ENCODE measurements around the gene TBL3.

The TBL3 gene

GRCh38 chr16:1991948-1992703, 20.3 kb downstream of the TBL3 start:
- Histone ChIP-seq H3K9me2 (replicated peaks; ENCODE audit: low read depth, low read length) (no peaks in the 10 kb centered on the region), H3K79me2 (ENCODE audit: insufficient read depth, low read length) (no peaks in the 10 kb centered on the region), H3K4me2 (ENCODE audit: low read depth, low read length, poor library complexity, severe bottlenecking) (no peak overlapping the region), H3K9me3 (ENCODE audit: insufficient read depth, low read depth, low read length) (no peaks in the 10 kb centered on the region), H3F3A (ENCODE audit: low read depth) (no peaks in the 10 kb centered on the region), H2AFZ (ENCODE audit: low read length) (no peak overlapping the region), H3K4me3 (ENCODE audit: low read length, poor library complexity, severe bottlenecking) (no peak overlapping the region), H3K36me3 (ENCODE audit: insufficient read depth, low read length) (peaks cover under 1% of the 10 kb centered on the region; the same call in 1 of the 2 replicates), H3K9ac (ENCODE audit: low read depth, low read length, poor library complexity, severe bottlenecking) (no peak overlapping the region), H4K20me1 (ENCODE audit: insufficient read depth, low read length, poor library complexity, severe bottlenecking) (no peaks in the 10 kb centered on the region), H3K27me3 (ENCODE audit: insufficient read depth, low read length, poor library complexity, severe bottlenecking) (no peaks in the 10 kb centered on the region), H3K4me1 (ENCODE audit: insufficient read depth, low read length, poor library complexity, severe bottlenecking) (no peaks in the 10 kb centered on the region)
- TF ChIP-seq CTCF (conservative IDR thresholded peaks at IDR 0.05; ENCODE audit: low read length) (no peak), EZH2phosphoT487 (IDR thresholded peaks at IDR 0.05; ENCODE audit: borderline replicate concordance) (no peak)

- no peak overlapping the region for H3K9ac ChIP-seq (ENCODE audit: low read depth, low read length, poor library complexity, severe bottlenecking)
- H3K9me3 ChIP-seq (ENCODE audit: insufficient read depth, low read depth, low read length), result no peaks in the 10 kb centered on the region
- no peaks in the 10 kb centered on the region for H3F3A ChIP-seq (ENCODE audit: low read depth)
- H3K79me2 ChIP-seq (ENCODE audit: insufficient read depth, low read length), result no peaks in the 10 kb centered on the region
- no peak overlapping the region for H3K4me3 ChIP-seq (ENCODE audit: low read length, poor library complexity, severe bottlenecking)
- TF ChIP-seq CTCF (conservative IDR thresholded peaks at IDR 0.05; ENCODE audit: low read length) (no peak), EZH2phosphoT487 (IDR thresholded peaks at IDR 0.05; ENCODE audit: borderline replicate concordance) (no peak)
- H3K27me3 ChIP-seq (ENCODE audit: insufficient read depth, low read length, poor library complexity, severe bottlenecking), result no peaks in the 10 kb centered on the region
- no peaks in the 10 kb centered on the region for H3K4me1 ChIP-seq (ENCODE audit: insufficient read depth, low read length, poor library complexity, severe bottlenecking)
- H3K9me2 ChIP-seq (replicated peaks; ENCODE audit: low read depth, low read length), result no peaks in the 10 kb centered on the region
- no peaks in the 10 kb centered on the region for H4K20me1 ChIP-seq (ENCODE audit: insufficient read depth, low read length, poor library complexity, severe bottlenecking)
- no peak overlapping the region for H2AFZ ChIP-seq (ENCODE audit: low read length)
- no peak overlapping the region for H3K4me2 ChIP-seq (ENCODE audit: low read depth, low read length, poor library complexity, severe bottlenecking)
- peaks cover 3% of the 10 kb centered on the region; the same call in 1 of the 2 replicates for H3K36me3 ChIP-seq (ENCODE audit: insufficient read depth, low read length)
Measured at GRCh38 chr16:1992704-1993317, 21.0 kb downstream of the TBL3 start.

GRCh38 chr16:1993731-1994131, 21.9 kb downstream of the TBL3 start:
- Histone ChIP-seq H3K9me3 (ENCODE audit: insufficient read depth, low read depth, low read length) (no peaks in the 10 kb centered on the region), H3K9me2 (replicated peaks; ENCODE audit: low read depth, low read length) (no peaks in the 10 kb centered on the region), H4K20me1 (ENCODE audit: insufficient read depth, low read length, poor library complexity, severe bottlenecking) (no peaks in the 10 kb centered on the region), H3K4me2 (ENCODE audit: low read depth, low read length, poor library complexity, severe bottlenecking) (no peak overlapping the region), H3K36me3 (ENCODE audit: insufficient read depth, low read length) (peaks cover 3% of the 10 kb centered on the region; the same call in 1 of the 2 replicates), H3K4me1 (ENCODE audit: insufficient read depth, low read length, poor library complexity, severe bottlenecking) (no peaks in the 10 kb centered on the region), H3K9ac (ENCODE audit: low read depth, low read length, poor library complexity, severe bottlenecking) (no peak overlapping the region), H3K27me3 (ENCODE audit: insufficient read depth, low read length, poor library complexity, severe bottlenecking) (no peaks in the 10 kb centered on the region), H2AFZ (ENCODE audit: low read length) (no peak overlapping the region), H3F3A (ENCODE audit: low read depth) (no peaks in the 10 kb centered on the region), H3K79me2 (ENCODE audit: insufficient read depth, low read length) (no peaks in the 10 kb centered on the region), H3K4me3 (ENCODE audit: low read length, poor library complexity, severe bottlenecking) (no peak overlapping the region)
- TF ChIP-seq CTCF (conservative IDR thresholded peaks at IDR 0.05; ENCODE audit: low read length), result no peak
- TF ChIP-seq EZH2phosphoT487 (IDR thresholded peaks at IDR 0.05; ENCODE audit: borderline replicate concordance), result no peak
